ENCODE data around the gene SLCO1A2. TPM values are rescaled to one million over a fixed set of nuclear protein-coding genes. Genes with fewer than 3 reads are reported as not detected.
"Not testable (repeated sequence)": the region's sequence is repeated elsewhere in the genome, so short reads cannot be mapped to it uniquely, and the experiment has no call there.

Gene SLCO1A2, protein sequence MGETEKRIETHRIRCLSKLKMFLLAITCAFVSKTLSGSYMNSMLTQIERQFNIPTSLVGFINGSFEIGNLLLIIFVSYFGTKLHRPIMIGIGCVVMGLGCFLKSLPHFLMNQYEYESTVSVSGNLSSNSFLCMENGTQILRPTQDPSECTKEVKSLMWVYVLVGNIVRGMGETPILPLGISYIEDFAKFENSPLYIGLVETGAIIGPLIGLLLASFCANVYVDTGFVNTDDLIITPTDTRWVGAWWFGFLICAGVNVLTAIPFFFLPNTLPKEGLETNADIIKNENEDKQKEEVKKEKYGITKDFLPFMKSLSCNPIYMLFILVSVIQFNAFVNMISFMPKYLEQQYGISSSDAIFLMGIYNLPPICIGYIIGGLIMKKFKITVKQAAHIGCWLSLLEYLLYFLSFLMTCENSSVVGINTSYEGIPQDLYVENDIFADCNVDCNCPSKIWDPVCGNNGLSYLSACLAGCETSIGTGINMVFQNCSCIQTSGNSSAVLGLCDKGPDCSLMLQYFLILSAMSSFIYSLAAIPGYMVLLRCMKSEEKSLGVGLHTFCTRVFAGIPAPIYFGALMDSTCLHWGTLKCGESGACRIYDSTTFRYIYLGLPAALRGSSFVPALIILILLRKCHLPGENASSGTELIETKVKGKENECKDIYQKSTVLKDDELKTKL
- total RNA-seq (2014; rRNA removed; shearing (Covaris generic)): 2.6 and 4.8 TPM in 2 replicates

DNA sequence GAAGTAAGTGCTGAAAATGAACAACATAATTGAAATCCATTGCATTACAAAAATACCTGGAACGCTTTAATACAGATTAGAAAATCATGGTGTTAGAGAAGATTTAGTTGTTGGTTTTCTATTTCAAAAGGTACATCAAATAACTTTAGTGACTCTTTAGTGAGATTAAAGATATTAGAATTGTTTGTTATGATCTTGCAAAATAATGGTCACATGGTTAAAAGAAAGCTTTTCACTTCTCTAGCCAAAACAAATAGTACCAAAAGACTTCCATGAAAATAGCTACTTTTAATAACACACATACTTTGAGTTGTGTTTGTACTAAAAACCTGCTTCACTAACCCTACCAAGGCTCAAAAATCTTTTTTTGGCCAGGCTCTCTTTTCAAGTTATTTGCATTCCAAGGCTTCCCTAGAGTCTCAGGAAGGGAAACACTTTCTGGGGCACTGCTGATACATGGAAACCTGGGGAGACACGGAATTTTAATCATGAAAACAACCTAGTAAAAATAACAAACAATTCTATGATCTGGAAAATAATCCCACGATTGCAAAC is at the start of gene SLCO1A2:
Gene SLCO1A2, minus strand, starts transcription at position 147 of the 555 bp plus-strand sequence. CDS start 270 bp downstream, outside the sequence.
- no peak for DNase-seq (ENCODE audit: low spot score)

DNA sequence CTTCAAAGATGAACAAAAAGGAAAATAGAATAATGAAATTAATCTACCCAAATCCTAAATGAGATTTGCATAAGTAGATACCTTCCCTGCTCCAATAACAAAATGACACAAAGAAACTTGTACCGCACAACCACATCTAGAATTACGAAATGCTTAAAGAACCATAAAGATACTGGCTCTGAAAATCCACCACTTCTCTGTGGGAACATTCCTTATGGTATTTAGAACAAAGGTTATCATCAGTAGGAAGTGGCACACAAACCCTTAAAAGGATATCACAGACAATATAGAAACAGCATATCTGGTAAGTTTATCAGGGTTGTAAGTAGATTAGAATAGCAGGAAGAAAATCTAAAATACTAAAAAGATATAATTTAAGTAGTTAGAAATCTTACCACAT is 49.5 kb upstream of the SLCO1A2 start:
- DNase-seq (ENCODE audit: low spot score): no peak

DNA sequence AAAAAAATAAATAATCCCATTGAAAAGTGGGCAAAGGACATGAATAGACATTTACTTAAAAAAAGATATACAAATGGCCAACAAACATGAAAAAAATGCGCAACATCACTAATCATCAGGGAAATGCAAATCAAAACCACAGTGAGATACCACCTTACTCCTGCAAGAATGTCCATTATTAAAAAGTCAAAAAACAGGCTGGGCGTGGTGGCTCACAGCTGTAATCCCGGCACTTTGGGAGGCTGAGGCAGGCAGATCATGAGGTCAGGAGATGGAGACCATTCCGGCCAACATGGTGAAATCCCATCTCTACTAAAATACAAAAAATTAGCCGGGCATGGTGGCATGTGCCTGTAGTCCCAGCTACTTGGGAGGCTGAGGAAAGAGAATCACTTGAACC is 46.6 kb upstream of the SLCO1A2 start:
- DNase-seq (ENCODE audit: low spot score): not testable (repeated sequence)

DNA sequence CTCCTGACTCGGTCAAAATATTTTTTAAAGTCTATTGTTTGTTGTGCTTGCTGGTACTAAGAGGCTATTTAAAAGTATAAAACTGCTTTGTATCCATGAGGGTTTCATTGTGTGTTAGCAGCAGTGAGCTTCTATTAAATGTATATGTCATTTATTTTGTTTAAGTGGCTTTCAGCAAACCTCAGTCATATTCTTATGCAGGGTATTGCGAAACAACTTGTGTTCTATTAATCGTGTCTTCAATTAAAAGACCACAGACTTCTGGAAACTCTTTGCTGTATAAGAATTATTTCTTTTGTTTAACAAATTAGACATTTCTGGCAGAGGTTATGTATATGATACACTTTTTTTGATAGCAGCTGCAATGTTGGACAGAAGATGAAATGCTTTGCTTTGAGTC is 44.5 kb upstream of the SLCO1A2 start:
- no peak for DNase-seq (ENCODE audit: low spot score)

- DNase-seq (ENCODE audit: low spot score): no peak
Measured at GRCh38 chr12:21372602-21373001, 37.9 kb upstream of the SLCO1A2 start, which contains the start of gene IAPP. IAPP (plus strand) TSS chr12:21372902; CDS start chr12:21373352, 450 bp downstream.

- no peak for DNase-seq (ENCODE audit: low spot score)
Measured at GRCh38 chr12:21370845-21371449, 36.2 kb upstream of the SLCO1A2 start.

GRCh38 chr12:21369141-21369980 is 34.6 kb upstream of the SLCO1A2 start:
- DNase-seq (ENCODE audit: low spot score): no peak

- not testable (repeated sequence) for DNase-seq (ENCODE audit: low spot score)
Measured at GRCh38 chr12:21360632-21361031, 25.9 kb upstream of the SLCO1A2 start.

GRCh38 chr12:21354641-21355040 is 19.9 kb upstream of the SLCO1A2 start:
- peak; percentile 5 for DNase-seq (ENCODE audit: low spot score)

DNA sequence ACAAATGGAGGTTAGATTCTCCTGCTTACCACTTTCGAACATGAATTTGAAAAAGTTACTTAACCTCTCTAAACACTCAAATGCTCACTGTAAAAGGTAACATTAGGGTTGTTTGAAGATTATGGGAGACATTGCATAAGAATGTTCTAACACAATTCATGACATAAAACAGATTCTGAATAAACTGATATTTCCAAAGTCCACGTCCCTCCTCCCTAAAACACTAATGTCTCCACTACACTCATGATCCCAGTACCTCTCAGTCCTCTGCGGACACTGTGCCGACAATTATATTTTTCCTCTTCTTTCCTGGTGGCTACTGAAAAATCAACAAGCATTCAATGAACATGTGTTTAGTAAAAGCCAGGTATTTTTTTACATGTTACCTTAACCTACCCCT is 19.2 kb upstream of the SLCO1A2 start:
- no peak for DNase-seq (ENCODE audit: low spot score)

DNA sequence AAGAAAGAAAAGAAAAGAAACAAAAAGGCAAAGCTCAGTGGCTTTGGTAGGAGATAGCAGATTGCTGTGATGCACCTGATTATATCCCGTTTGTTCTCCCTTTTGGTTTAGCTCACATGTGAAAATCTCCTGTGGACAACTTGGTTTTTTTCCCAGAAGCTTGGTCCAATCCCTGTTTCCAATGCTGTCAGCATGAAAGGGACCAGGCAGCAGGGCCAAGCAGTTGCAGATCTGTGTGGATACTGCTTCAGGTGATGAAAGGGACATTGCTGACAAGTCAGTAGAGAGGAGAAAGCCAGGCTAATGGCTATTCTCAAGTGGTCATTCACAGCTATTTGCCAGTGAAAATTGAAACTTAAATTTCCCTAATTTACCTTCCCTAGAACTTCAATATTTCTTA is 18.8 kb upstream of the SLCO1A2 start:
- no peak for DNase-seq (ENCODE audit: low spot score)

- DNase-seq (ENCODE audit: low spot score): no peak
Measured at GRCh38 chr12:21350975-21351374, 16.3 kb upstream of the SLCO1A2 start.

GRCh38 chr12:21346542-21347205 is 12.0 kb upstream of the SLCO1A2 start:
- no peak for DNase-seq (ENCODE audit: low spot score)

DNA sequence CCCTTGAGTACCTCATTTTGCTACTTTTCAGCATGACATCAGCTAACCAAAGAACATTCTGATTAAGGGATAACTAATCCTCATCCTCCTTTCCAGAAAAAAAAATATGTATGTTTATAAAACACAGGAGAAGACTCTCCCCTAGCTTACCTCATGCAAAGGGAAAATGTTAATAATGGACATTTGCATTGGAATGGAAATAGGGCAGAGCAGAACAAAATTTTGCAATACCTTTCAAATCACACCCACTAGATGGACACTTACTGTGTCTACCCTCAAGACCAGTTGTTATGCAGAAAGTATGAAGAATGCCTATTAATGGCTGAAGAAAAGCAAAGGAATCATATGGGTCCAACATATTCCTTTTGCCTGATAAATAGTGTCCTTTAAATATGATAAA is 8.9 kb upstream of the SLCO1A2 start:
- DNase-seq (ENCODE audit: low spot score): no peak

DNA sequence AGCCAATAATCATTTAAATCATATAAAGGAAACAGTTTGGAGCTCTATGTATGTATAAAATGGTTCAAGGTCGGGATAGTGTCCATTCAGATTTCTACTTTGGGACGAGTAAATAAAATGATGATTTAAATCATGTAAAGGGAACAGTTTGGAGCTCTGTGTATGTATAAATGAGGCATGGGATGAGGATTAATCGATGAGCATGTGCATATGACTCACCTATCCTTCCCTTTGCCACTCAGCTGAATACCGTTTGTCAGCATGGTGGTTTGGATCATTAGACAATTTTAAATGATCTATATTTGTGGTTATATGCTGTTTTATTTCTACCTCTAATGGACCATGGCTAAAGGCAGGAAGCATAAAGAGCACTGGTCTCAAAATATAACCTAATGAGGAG is 7.1 kb upstream of the SLCO1A2 start:
- no peak for DNase-seq (ENCODE audit: low spot score)

DNA sequence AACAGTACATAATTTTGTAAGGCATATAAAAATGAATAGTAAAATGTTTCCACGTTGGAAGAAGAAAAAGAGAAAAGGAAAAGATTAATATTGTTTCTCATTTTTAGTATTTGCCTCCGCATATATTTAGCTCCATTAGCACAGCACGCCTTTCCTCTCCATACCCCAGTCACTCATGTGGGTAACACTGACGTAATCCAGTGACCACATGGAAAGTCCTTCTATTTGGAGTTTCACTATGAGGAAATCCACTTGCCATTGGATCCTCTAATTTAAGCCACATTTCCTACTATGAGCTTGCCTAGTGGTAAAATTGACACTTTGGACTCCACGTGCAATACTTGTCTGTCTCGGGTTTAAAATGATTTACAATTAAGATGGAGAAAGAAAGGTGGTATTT is 5.7 kb upstream of the SLCO1A2 start:
- DNase-seq (ENCODE audit: low spot score): no peak

GRCh38 chr12:21339921-21340320 is 5.2 kb upstream of the SLCO1A2 start:
- no peak for DNase-seq (ENCODE audit: low spot score)

DNA sequence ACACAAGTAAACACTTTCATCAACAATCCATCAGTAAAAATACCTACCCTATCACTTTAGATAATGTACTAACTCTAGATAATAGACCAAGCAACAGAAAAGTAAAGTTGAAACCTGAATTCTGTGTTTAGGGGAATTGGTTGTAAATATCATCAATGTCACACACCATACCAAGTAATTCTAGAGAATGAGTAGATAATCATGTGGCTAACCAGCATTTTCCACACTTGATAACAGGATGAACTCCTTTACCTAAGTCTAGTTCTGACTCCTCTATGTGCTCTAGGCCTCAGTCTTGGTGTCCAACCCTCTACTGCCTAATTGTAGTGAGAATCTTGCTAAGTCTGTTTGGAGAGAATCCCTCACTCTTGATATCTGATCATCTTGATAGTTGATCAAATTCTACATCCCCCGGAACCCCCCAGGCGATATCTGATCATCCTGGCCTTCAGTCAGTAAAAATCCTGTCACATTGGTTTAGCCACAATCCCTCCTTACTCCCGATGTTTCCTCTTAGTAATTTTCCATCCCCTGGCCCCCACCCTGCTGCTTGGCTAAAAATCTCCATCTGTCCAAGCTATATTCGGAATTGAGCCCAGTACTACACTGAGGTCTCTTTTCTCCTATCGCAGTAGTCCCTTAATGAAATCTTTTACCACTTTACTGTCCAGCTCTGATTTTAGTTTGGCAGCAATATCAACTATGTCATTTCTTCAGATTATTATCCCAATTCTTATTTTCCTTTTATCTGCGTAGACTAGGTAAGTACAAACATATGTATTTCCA is 3.4 kb upstream of the SLCO1A2 start:
- DNase-seq (ENCODE audit: low spot score): no peak

GRCh38 chr12:21337453-21337852 is 2.7 kb upstream of the SLCO1A2 start:
- DNase-seq (ENCODE audit: low spot score): no peak

GRCh38 chr12:21336656-21337055 is 1.9 kb upstream of the SLCO1A2 start:
- no peak for DNase-seq (ENCODE audit: low spot score)

Measured in A172 (cell line).